ENCODE results near the gene MRM2.
"Not testable (repeated sequence)": the region's sequence is repeated elsewhere in the genome, so short reads cannot be mapped to it uniquely, and the experiment has no call there.

MRM2 gene

DNA sequence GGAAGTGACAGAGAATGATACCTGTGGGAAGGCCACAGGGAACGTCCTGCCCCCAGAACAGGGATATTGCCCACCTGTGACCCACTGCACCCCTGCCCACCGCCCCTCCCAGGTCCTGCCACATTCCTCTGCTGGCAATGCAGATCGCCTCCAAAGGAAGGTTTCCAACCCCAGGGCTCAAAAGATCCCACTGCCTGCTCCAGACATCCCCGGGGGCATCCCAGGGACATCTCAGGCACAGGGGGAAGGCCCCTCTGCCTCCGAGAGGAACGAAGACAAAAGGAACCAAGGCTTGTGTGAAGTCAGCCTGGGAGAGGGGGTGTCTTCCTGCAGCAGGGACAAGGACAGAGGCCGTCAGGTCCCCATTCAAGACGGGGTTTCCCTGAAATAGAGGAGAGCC is 28.5 kb upstream of the MRM2 start:
- H3K4me3 ChIP-seq (ENCODE audit: low read depth, low read length), result no peak overlapping the region
- no peak for DNase-seq (ENCODE audit: low read depth, low spot score)
- in situ Hi-C loops (cut with HindIII; ENCODE audit: low sequenced_read_pairs), result no loop called here
- TF ChIP-seq, protein P1, sequence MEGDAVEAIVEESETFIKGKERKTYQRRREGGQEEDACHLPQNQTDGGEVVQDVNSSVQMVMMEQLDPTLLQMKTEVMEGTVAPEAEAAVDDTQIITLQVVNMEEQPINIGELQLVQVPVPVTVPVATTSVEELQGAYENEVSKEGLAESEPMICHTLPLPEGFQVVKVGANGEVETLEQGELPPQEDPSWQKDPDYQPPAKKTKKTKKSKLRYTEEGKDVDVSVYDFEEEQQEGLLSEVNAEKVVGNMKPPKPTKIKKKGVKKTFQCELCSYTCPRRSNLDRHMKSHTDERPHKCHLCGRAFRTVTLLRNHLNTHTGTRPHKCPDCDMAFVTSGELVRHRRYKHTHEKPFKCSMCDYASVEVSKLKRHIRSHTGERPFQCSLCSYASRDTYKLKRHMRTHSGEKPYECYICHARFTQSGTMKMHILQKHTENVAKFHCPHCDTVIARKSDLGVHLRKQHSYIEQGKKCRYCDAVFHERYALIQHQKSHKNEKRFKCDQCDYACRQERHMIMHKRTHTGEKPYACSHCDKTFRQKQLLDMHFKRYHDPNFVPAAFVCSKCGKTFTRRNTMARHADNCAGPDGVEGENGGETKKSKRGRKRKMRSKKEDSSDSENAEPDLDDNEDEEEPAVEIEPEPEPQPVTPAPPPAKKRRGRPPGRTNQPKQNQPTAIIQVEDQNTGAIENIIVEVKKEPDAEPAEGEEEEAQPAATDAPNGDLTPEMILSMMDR (IDR thresholded peaks at IDR 0.05; ENCODE audit: low read depth, low read length), result no peak

DNA sequence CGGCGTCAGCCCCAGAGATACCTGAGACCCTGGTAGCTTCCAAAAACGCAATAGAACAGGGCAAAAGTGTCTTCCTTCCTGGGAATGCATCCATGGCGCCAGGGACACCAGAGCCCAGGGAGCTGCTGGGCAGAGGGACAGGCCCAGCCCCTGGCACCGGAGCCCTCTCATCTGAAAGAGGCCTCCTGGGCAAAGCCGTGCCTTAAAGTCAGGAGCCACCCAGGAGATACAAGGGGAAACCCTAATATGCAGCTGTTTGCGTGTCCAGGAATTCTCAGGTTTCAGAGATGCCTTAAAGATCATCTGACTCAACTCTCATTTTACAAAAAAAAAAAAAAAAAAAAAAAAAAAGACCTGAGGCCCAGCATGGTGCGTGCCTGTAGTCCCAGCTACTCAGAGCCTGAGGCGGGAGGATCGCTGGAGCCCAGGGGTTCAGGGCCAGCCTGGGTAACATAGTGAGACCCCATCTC is 28.0 kb upstream of the MRM2 start:
- in situ Hi-C loops (cut with HindIII; ENCODE audit: low sequenced_read_pairs), result no loop called here
- TF ChIP-seq, protein P1 (IDR thresholded peaks at IDR 0.05; ENCODE audit: low read depth, low read length), result no peak
- peak; percentile 25 for DNase-seq (ENCODE audit: low read depth, low spot score)
- no peak overlapping the region for H3K4me3 ChIP-seq (ENCODE audit: low read depth, low read length)

DNA sequence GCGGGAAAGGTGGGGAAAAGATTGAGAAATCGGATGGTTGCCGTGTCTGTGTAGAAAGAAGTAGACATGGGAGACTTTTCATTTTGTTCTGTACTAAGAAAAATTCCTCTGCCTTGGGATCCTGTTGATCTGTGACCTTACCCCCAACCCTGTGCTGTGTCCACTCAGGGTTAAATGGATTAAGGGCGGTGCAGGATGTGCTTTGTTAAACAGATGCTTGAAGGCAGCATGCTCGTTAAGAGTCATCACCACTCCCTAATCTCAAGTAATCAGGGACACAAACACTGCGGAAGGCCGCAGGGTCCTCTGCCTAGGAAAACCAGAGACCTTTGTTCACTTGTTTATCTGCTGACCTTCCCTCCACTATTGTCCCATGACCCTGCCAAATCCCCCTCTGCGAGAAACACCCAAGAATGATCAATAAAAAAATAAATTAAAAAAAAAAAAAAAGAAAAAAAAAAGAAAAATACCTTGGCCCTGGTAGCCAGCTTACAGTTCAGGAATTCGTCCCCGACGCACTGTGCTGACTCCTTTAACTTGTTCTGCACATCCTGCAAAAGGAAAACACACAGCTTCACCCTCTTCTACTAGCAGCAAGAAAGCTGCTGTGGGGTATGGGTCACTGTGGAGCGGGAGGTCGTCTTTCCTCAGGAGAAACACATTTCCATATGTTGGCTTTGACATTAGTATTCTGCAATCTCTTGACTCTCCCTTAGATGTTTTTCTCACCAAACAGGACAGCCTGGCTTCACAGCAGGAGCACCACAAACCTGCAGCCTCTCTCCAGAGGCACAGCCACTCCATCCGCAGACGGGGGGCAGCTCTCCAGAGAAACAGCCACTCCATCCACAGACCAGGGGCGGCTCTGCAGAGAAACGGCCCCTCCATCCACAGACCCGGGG is 27.3 kb upstream of the MRM2 start:
- DNase-seq (ENCODE audit: low read depth, low spot score), result peak; percentile 48
- H3K4me3 ChIP-seq (ENCODE audit: low read depth, low read length); in situ Hi-C loops (cut with HindIII; ENCODE audit: low sequenced_read_pairs): not testable (repeated sequence)

DNA sequence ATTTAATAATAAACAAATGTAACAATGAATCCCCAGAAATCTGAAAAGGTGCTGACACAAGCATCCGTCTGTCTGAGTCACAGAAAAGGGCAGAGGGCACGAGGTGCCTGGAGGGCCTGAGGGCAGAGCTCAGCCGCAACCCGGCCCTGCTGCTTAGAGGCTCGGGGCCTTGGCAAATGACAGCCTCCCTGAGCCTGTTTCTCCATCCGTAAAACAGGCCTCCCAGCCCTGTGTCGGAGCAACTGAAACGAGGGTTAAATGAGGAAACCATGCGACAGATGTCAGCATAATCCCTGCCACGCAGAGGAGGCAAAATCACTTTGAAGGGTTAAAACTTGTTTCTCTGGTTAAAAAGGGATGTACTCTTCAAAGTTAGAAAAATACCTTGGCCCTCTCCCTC is 24.9 kb upstream of the MRM2 start:
- in situ Hi-C loops (cut with HindIII; ENCODE audit: low sequenced_read_pairs), result no loop called here
- DNase-seq (ENCODE audit: low read depth, low spot score), result peak; percentile 43
- TF ChIP-seq, protein P1 (IDR thresholded peaks at IDR 0.05; ENCODE audit: low read depth, low read length), result no peak
- no peak overlapping the region for H3K4me3 ChIP-seq (ENCODE audit: low read depth, low read length)

DNA sequence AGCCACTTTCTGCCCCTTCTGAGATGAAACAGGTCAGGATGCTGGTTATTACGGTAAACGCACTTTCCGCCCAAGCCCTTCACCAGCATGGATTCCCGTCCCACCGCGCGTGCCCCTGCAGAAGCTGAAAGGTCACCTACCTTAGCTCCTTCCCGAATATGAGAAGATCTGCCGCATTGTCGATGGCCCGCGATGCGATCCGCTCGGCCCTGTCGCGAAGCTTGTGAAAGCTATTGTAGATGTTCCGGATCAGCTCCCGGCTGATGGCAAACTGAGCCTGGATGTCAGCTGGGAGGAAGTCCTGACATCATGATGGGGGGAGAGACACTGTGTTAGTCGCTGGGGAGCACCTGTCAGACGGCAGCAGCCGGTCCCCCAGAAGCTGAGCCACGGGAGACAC is 22.2 kb upstream of the MRM2 start:
- DNase-seq (ENCODE audit: low read depth, low spot score), result no peak
- no peak overlapping the region for H3K4me3 ChIP-seq (ENCODE audit: low read depth, low read length)
- in situ Hi-C loops (cut with HindIII; ENCODE audit: low sequenced_read_pairs), result no loop called here
- TF ChIP-seq, protein P1 (IDR thresholded peaks at IDR 0.05; ENCODE audit: low read depth, low read length), result no peak

DNA sequence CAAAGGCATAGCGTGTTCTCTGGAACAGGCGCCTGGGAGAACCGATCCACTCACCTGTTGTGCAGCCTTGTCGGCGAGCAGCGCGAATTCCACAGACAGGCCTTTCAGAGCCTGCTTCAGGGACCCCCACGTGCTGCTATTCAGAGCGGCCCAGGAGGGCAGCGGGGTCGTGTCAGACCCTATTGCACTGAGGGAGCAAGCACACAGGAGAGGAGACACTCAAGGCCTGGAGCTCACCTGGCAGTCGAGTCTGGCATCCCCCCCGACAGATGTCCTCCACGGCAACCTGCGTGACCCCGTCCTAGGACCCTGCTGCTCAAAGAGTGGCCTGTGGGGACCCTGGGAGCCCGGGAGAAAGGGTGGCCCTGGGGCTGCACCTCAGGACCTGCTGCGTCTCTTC is 21.2 kb upstream of the MRM2 start:
- in situ Hi-C loops (cut with HindIII; ENCODE audit: low sequenced_read_pairs), result no loop called here

DNA sequence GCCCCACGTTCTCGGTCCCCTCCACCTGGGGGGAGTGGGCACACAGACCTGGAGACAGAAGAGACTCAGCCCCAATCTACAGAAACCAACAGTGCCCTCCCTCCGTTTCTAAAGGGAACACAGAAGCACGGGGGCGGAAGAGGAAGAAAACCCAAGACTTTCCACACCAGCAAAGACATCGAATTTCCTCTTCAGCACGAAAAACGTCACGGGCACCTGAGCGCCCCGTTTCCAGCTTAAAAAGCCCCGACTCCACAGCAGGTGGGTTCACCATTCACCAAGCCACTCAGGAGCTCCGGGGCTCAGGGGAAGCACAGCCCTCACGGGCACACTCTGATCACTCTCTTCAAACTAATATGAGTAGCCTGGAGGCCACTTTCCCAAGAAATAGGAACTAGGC is 19.6 kb upstream of the MRM2 start:
- H3K4me3 ChIP-seq (ENCODE audit: low read depth, low read length), result no peak overlapping the region
- TF ChIP-seq, protein P1 (IDR thresholded peaks at IDR 0.05; ENCODE audit: low read depth, low read length), result no peak
- no peak for DNase-seq (ENCODE audit: low read depth, low spot score)
- in situ Hi-C loops (cut with HindIII; ENCODE audit: low sequenced_read_pairs), result no loop called here

More for the DNA sequence above, 21.2 kb upstream of the MRM2 start:
- H3K4me3 ChIP-seq (ENCODE audit: low read depth, low read length), result no peak overlapping the region
- DNase-seq (ENCODE audit: low read depth, low spot score), result no peak
- TF ChIP-seq, protein P1 (IDR thresholded peaks at IDR 0.05; ENCODE audit: low read depth, low read length), result no peak
